ENCODE data around the gene VWA8. TPM values are rescaled to one million over a fixed set of nuclear protein-coding genes. Genes with fewer than 3 reads are reported as not detected.
"Not testable (repeated sequence)": the region's sequence is repeated elsewhere in the genome, so short reads cannot be mapped to it uniquely, and the experiment has no call there.

Gene VWA8
- total and polyA plus RNA-seq, 4 donors, result 9.8 to 35.7 (median 18.5) TPM

DNA sequence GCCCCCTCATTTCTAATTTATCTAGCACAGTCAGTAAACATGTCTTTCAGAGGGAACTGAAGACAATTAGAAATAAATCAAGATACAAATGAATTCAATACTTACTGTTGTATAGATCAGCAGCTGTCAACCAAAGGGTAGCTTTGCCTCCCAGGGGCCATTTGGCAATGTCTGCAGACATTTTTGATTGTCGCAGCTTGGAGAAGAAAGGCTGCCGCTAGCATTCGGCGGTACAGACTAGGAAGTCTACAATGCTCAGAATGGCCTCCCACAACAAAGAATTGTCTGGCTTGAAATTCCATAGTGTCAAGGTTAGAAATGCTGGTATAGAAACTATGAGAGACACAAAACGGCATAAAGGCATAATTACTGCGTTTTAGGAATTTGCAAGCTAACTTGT lies 412.0 kb downstream of the VWA8 start:
- H3K4me3 ChIP-seq (ENCODE audit: low read depth, low read length), result no peak overlapping the region
- H3K27me3 ChIP-seq (ENCODE audit: control insufficient read depth, insufficient read depth, low read length), result no peaks in the 10 kb centered on the region
- no peaks in the 10 kb centered on the region for H3K9me3 ChIP-seq (ENCODE audit: control insufficient read depth, insufficient read depth, low read length)
- peak in 1 of 6 donors; percentile 85 for DNase-seq (ENCODE audit: low read depth in 4 of 6, low spot score in 6 of 6)
- H3K27ac ChIP-seq (ENCODE audit: low read depth, low read length), result peak overlapping the region; percentile 12
- H3K36me3 ChIP-seq (ENCODE audit: control insufficient read depth, insufficient read depth, low read length), result no peaks in the 10 kb centered on the region
- WGBS (ENCODE audit: insufficient coverage), result 18% methylated on average over 2 of the region's 6 CpGs
- H3K4me1 ChIP-seq (ENCODE audit: control insufficient read depth, insufficient read depth, low read length), result peaks cover 50% of the 10 kb centered on the region

GRCh38 chr13:41548031-41548430 lies 412.9 kb downstream of the VWA8 start:
- no peak overlapping the region for H3K4me3 ChIP-seq (ENCODE audit: low read depth, low read length)
- no peaks in the 10 kb centered on the region for H3K27me3 ChIP-seq (ENCODE audit: control insufficient read depth, insufficient read depth, low read length)
- H3K9me3 ChIP-seq (ENCODE audit: control insufficient read depth, insufficient read depth, low read length), result peaks cover under 1% of the 10 kb centered on the region
- no peak for DNase-seq (ENCODE audit: low read depth in 4 of 6, low spot score in 6 of 6)
- 72% methylated on average over 5 of the region's 6 CpGs for WGBS (ENCODE audit: insufficient coverage)
- H3K4me1 ChIP-seq (ENCODE audit: control insufficient read depth, insufficient read depth, low read length), result peaks cover 54% of the 10 kb centered on the region
- peak overlapping the region; percentile 95 for H3K27ac ChIP-seq (ENCODE audit: low read depth, low read length)
- H3K36me3 ChIP-seq (ENCODE audit: control insufficient read depth, insufficient read depth, low read length), result no peaks in the 10 kb centered on the region

- no peak overlapping the region for H3K4me3 ChIP-seq (ENCODE audit: low read depth, low read length)
- 21% methylated on average over 13 of the region's 17 CpGs for WGBS (ENCODE audit: insufficient coverage)
- H3K27ac ChIP-seq (ENCODE audit: low read depth, low read length), result peak overlapping the region; percentile 95
Measured at GRCh38 chr13:41547251-41548000, 413.5 kb downstream of the VWA8 start.

GRCh38 chr13:41546372-41547190 lies 414.3 kb downstream of the VWA8 start:
- Histone ChIP-seq H3K27me3 (ENCODE audit: control insufficient read depth, insufficient read depth, low read length) (no peaks in the 10 kb centered on the region), H3K9me3 (ENCODE audit: control insufficient read depth, insufficient read depth, low read length) (peaks cover 2% of the 10 kb centered on the region), H3K36me3 (ENCODE audit: control insufficient read depth, insufficient read depth, low read length) (no peaks in the 10 kb centered on the region), H3K4me1 (ENCODE audit: control insufficient read depth, insufficient read depth, low read length) (peaks cover 53% of the 10 kb centered on the region), H3K27ac (ENCODE audit: low read depth, low read length) (peak overlapping the region; percentile 95), H3K4me3 (ENCODE audit: low read depth, low read length) (no peak overlapping the region)
- DNase-seq (ENCODE audit: low read depth in 4 of 6, low spot score in 6 of 6), result no peak
- WGBS (ENCODE audit: insufficient coverage), result 74% methylated on average over 8 of the region's 14 CpGs

More at GRCh38 chr13:41547251-41548000, 413.5 kb downstream of the VWA8 start:
- no peaks in the 10 kb centered on the region for H3K27me3 ChIP-seq (ENCODE audit: control insufficient read depth, insufficient read depth, low read length)
- no peaks in the 10 kb centered on the region for H3K36me3 ChIP-seq (ENCODE audit: control insufficient read depth, insufficient read depth, low read length)
- peaks cover 54% of the 10 kb centered on the region for H3K4me1 ChIP-seq (ENCODE audit: control insufficient read depth, insufficient read depth, low read length)
- peak in 2 of 6 donors; percentile 73 to 82 for DNase-seq (ENCODE audit: low read depth in 4 of 6, low spot score in 6 of 6)
- peaks cover 2% of the 10 kb centered on the region for H3K9me3 ChIP-seq (ENCODE audit: control insufficient read depth, insufficient read depth, low read length)

GRCh38 chr13:41545432-41545707 lies 415.5 kb downstream of the VWA8 start:
- H3K4me1 ChIP-seq (ENCODE audit: control insufficient read depth, insufficient read depth, low read length), result peaks cover 53% of the 10 kb centered on the region
- H3K36me3 ChIP-seq (ENCODE audit: control insufficient read depth, insufficient read depth, low read length), result no peaks in the 10 kb centered on the region
- DNase-seq (ENCODE audit: low read depth in 4 of 6, low spot score in 6 of 6), result no peak
- peak overlapping the region; percentile 95 for H3K27ac ChIP-seq (ENCODE audit: low read depth, low read length)
- no CpG with 5 or more reads among the region's 3 CpGs for WGBS (ENCODE audit: insufficient coverage)
- peaks cover 2% of the 10 kb centered on the region for H3K9me3 ChIP-seq (ENCODE audit: control insufficient read depth, insufficient read depth, low read length)
- H3K4me3 ChIP-seq (ENCODE audit: low read depth, low read length), result no peak overlapping the region
- H3K27me3 ChIP-seq (ENCODE audit: control insufficient read depth, insufficient read depth, low read length), result no peaks in the 10 kb centered on the region

- 83% methylated on average over 7 of the region's 7 CpGs for WGBS (ENCODE audit: insufficient coverage)
Measured at GRCh38 chr13:41543664-41544300, 417.1 kb downstream of the VWA8 start.

DNA sequence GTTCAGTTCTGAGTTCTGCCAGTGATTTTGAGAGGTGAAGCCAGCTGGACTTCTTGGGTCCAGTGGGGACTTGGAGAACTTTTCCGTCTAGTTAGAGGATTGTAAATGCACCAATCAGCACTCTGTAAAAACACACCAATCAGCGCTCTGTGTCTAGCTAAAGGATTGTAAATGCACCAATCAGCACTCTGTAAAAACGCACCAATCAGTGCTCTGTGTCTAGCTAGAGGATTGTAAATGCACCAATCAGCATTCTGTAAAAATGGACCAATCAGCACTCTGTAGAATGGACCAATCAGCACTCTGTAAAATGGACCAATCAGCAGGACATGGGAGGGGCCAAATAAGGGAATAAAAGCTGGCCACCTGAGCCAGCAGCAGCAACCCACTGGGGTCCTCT lies 418.1 kb downstream of the VWA8 start:
- H3K27ac ChIP-seq (ENCODE audit: low read depth, low read length); H3K4me3 ChIP-seq (ENCODE audit: low read depth, low read length); H3K36me3 ChIP-seq (ENCODE audit: control insufficient read depth, insufficient read depth, low read length); DNase-seq (ENCODE audit: low read depth in 4 of 6, low spot score in 6 of 6); H3K27me3 ChIP-seq (ENCODE audit: control insufficient read depth, insufficient read depth, low read length); H3K9me3 ChIP-seq (ENCODE audit: control insufficient read depth, insufficient read depth, low read length): not testable (repeated sequence)
- peaks cover 33% of the 10 kb centered on the region for H3K4me1 ChIP-seq (ENCODE audit: control insufficient read depth, insufficient read depth, low read length)
- no CpG with 5 or more reads among the region's 3 CpGs for WGBS (ENCODE audit: insufficient coverage)

More at GRCh38 chr13:41543664-41544300, 417.1 kb downstream of the VWA8 start:
- DNase-seq (ENCODE audit: low read depth in 4 of 6, low spot score in 6 of 6), result no peak
- Histone ChIP-seq H3K27me3 (ENCODE audit: control insufficient read depth, insufficient read depth, low read length) (no peaks in the 10 kb centered on the region), H3K4me1 (ENCODE audit: control insufficient read depth, insufficient read depth, low read length) (peaks cover 38% of the 10 kb centered on the region), H3K27ac (ENCODE audit: low read depth, low read length) (no peak overlapping the region), H3K9me3 (ENCODE audit: control insufficient read depth, insufficient read depth, low read length) (peaks cover 2% of the 10 kb centered on the region), H3K4me3 (ENCODE audit: low read depth, low read length) (no peak overlapping the region), H3K36me3 (ENCODE audit: control insufficient read depth, insufficient read depth, low read length) (no peaks in the 10 kb centered on the region)

DNA sequence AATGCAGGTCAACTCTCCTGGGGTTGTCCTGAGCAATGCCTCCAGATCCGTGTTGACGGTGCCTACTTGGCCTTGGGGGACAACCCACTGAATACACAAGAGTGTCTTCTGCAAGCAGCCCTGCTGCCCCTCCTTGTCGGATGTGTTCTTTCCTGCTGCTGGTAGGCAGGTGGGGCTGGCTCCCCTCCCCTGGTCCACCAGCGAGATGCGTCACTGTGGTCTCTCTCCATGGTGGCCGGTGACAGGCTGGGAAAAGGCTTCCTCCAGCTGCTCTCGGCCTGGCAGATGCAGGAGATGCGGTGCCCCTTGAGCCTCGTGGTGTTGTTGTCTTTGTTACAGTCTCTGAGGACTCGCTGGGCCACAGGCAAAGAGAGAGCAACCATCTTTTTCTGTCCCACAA lies 418.6 kb downstream of the VWA8 start:
- H3K4me3 ChIP-seq (ENCODE audit: low read depth, low read length), result no peak overlapping the region
- peaks cover 28% of the 10 kb centered on the region for H3K4me1 ChIP-seq (ENCODE audit: control insufficient read depth, insufficient read depth, low read length)
- H3K27me3 ChIP-seq (ENCODE audit: control insufficient read depth, insufficient read depth, low read length), result no peaks in the 10 kb centered on the region
- H3K27ac ChIP-seq (ENCODE audit: low read depth, low read length), result no peak overlapping the region
- H3K9me3 ChIP-seq (ENCODE audit: control insufficient read depth, insufficient read depth, low read length), result peaks cover 2% of the 10 kb centered on the region
- no peak for DNase-seq (ENCODE audit: low read depth in 4 of 6, low spot score in 6 of 6)
- no peaks in the 10 kb centered on the region for H3K36me3 ChIP-seq (ENCODE audit: control insufficient read depth, insufficient read depth, low read length)
- WGBS (ENCODE audit: insufficient coverage), result 98% methylated on average over 10 of the region's 10 CpGs

DNA sequence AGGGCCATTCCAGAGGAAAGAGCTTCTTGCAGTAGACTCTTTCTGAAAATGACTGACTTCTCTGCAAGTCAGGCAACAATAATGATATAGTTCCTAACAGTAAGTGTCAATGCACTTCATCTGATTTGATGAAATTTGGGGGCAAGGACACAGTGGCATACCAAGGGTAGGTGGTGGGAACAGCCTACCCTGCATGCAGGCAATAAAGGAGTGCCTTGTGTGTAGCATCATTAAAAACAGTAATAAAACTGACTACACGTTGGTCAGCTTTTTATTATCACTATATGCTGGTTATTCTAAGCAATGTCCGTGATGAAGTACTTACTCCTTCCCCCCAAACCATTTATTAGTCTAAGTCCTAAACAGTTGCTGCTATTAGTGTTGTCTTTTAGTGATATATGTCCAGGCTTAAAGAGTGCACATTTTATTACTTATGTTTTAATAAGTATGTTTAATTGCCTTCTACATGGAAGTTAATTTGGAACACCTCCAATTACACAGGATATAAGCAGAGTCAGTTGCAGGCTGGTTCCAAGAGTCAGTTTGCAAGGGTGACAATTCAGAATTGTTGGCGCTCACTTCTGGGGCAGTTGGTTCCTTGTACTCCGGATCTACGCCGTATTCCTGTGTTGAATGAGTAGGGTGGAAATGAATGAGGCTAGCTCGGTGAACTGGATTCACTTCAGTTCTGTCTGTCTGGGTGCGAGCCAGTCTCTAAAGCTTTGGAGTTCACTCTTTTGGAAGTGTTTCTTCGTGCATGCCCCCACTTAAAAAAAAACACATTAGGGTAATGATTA lies 419.6 kb downstream of the VWA8 start:
- H3K27me3 ChIP-seq (ENCODE audit: control insufficient read depth, insufficient read depth, low read length), result no peaks in the 10 kb centered on the region
- H3K27ac ChIP-seq (ENCODE audit: low read depth, low read length), result no peak overlapping the region
- peak in 1 of 6 donors; percentile 37 for DNase-seq (ENCODE audit: low read depth in 4 of 6, low spot score in 6 of 6)
- WGBS (ENCODE audit: insufficient coverage), result 75% methylated on average over 1 of the region's 9 CpGs
- no peak overlapping the region for H3K4me3 ChIP-seq (ENCODE audit: low read depth, low read length)
- H3K4me1 ChIP-seq (ENCODE audit: control insufficient read depth, insufficient read depth, low read length), result peaks cover 19% of the 10 kb centered on the region
- peaks cover 2% of the 10 kb centered on the region for H3K9me3 ChIP-seq (ENCODE audit: control insufficient read depth, insufficient read depth, low read length)
- H3K36me3 ChIP-seq (ENCODE audit: control insufficient read depth, insufficient read depth, low read length), result no peaks in the 10 kb centered on the region

Measured in spinal cord (tissue), 10 donors.